ENCODE measurements around the gene KANSL3.
"Not testable (repeated sequence)": the region's sequence is repeated elsewhere in the genome, so short reads cannot be mapped to it uniquely, and the experiment has no call there.

Gene KANSL3

GRCh38 chr2:96602330-96602823 is 35.7 kb downstream of the KANSL3 start:
- no peak for DNase-seq

- DNase-seq = no peak
These were observed 36.5 kb downstream of the KANSL3 start for GRCh38 chr2:96601382-96602292.

GRCh38 chr2:96599941-96600340 is 38.2 kb downstream of the KANSL3 start:
- DNase-seq = no peak

GRCh38 chr2:96596596-96596995 is 41.5 kb downstream of the KANSL3 start:
- DNase-seq = no peak

- DNase-seq = no peak
These were observed 43.4 kb downstream of the KANSL3 start for GRCh38 chr2:96594691-96595152.

- DNase-seq = no peak
These were observed 43.8 kb downstream of the KANSL3 start for GRCh38 chr2:96594282-96594681.

GRCh38 chr2:96591494-96591893 is 46.6 kb downstream of the KANSL3 start:
- no peak for DNase-seq

GRCh38 chr2:96591054-96591453 is 47.1 kb downstream of the KANSL3 start:
- no peak for DNase-seq

GRCh38 chr2:96587843-96588242 is 50.3 kb downstream of the KANSL3 start:
- no peak for DNase-seq

- no peak for DNase-seq
These were observed 54.1 kb downstream of the KANSL3 start for GRCh38 chr2:96584017-96584416.

GRCh38 chr2:96580771-96581170 is 57.3 kb downstream of the KANSL3 start:
- no peak for DNase-seq

GRCh38 chr2:96579422-96579821 is 58.7 kb downstream of the KANSL3 start:
- DNase-seq = no peak

GRCh38 chr2:96578731-96579130 is 59.4 kb downstream of the KANSL3 start:
- DNase-seq = no peak

GRCh38 chr2:96577501-96577900 is 60.6 kb downstream of the KANSL3 start:
- DNase-seq = no peak

GRCh38 chr2:96575785-96576456 is 62.2 kb downstream of the KANSL3 start:
- no peak for DNase-seq

GRCh38 chr2:96574364-96574763 is 63.7 kb downstream of the KANSL3 start:
- no peak for DNase-seq

GRCh38 chr2:96568094-96568493 is 70.0 kb downstream of the KANSL3 start:
- no peak for DNase-seq

- DNase-seq = no peak
These were observed 73.0 kb downstream of the KANSL3 start for GRCh38 chr2:96565111-96565510.

- DNase-seq = no peak
These were observed 73.5 kb downstream of the KANSL3 start for GRCh38 chr2:96564563-96564962.

- DNase-seq = no peak
These were observed 74.1 kb downstream of the KANSL3 start for GRCh38 chr2:96564026-96564425.

GRCh38 chr2:96558485-96558884 is 79.6 kb downstream of the KANSL3 start:
- no peak for DNase-seq

GRCh38 chr2:96558061-96558460 is 80.1 kb downstream of the KANSL3 start:
- no peak for DNase-seq

- not testable (repeated sequence) for DNase-seq
These were observed 80.7 kb downstream of the KANSL3 start for GRCh38 chr2:96557421-96557820.
